Right lobe of liver (tissue), 4 donors: Measurements from ENCODE around the gene CTTNBP2.

ENCODE experiments used
- POLR2A ChIP-seq: fragments of 450-650 bp; IDR thresholded peaks from one replicate; pipeline ENCODE4 v1.6.1; 2017; ENCODE audit warnings: antibody characterized with exemption, mild to moderate bottlenecking
- TF ChIP-seq, protein P1 (sequence below), 4 donors: fragments of 200-600 bp in 3 of 4; fragments of 450-650 bp in 1 of 4; IDR thresholded peaks; one replicate each; pipeline versions ENCODE4 v1.5.1 to v1.8.0; 2016 to 2022; ENCODE audit warnings: antibody characterized with exemption in 4 of 4, mild to moderate bottlenecking in 2 of 4
- donor health status: DM: no; HTN: no; CAD: no.
- donor health status: DM: no; HTN: no; CAD: no.
- donor health status: DM: no; HTN: yes; CAD: no.

DNA sequence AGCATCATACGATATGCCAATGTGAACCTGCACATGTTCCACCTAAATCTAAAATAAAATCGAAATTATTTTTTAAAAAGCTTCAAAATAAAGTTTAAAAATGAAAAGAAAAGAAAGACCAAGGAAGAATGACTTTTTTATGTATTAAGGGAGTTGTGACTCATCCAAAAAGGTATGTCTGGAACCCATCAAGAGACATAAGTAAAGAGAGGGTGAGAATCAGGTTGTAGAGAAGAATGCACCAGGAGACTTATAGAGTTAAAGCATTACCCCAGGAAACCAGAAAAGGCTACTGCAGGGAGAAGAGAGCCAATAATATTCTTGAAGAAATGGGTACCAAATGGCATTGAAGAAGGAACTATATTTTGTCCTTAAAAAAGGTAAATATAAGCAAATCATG lies 69.8 kb downstream of the CTTNBP2 start:
- TF ChIP-seq POLR2A: no peak
- TF ChIP-seq, protein P1, sequence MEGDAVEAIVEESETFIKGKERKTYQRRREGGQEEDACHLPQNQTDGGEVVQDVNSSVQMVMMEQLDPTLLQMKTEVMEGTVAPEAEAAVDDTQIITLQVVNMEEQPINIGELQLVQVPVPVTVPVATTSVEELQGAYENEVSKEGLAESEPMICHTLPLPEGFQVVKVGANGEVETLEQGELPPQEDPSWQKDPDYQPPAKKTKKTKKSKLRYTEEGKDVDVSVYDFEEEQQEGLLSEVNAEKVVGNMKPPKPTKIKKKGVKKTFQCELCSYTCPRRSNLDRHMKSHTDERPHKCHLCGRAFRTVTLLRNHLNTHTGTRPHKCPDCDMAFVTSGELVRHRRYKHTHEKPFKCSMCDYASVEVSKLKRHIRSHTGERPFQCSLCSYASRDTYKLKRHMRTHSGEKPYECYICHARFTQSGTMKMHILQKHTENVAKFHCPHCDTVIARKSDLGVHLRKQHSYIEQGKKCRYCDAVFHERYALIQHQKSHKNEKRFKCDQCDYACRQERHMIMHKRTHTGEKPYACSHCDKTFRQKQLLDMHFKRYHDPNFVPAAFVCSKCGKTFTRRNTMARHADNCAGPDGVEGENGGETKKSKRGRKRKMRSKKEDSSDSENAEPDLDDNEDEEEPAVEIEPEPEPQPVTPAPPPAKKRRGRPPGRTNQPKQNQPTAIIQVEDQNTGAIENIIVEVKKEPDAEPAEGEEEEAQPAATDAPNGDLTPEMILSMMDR (IDR thresholded peaks at IDR 0.05): no peak
